Measurements from ENCODE around the gene PIAS1.
A peak's percentile ranks its signal among the peaks of the same experiment; 100 is the strongest.
"Not testable (repeated sequence)": the region's sequence is repeated elsewhere in the genome, so short reads cannot be mapped to it uniquely, and the experiment has no call there.

Gene PIAS1

GRCh38 chr15:68203486-68203885, 149.4 kb downstream of the PIAS1 start:
- no peak for DNase-seq (ENCODE audit: low read depth in 2 of 2)

GRCh38 chr15:68203956-68204355, 149.8 kb downstream of the PIAS1 start:
- no peak for DNase-seq (ENCODE audit: low read depth in 2 of 2)

- DNase-seq (ENCODE audit: low read depth in 2 of 2): no peak
Observed at GRCh38 chr15:68204361-68204760, 150.2 kb downstream of the PIAS1 start.

- DNase-seq (ENCODE audit: low read depth in 2 of 2): no peak
Observed at GRCh38 chr15:68204776-68205557, 150.9 kb downstream of the PIAS1 start, which contains the start of gene CALML4. TSS of gene CALML4 (minus strand) at chr15:68205332. CDS start at chr15:68205247, 85 bp downstream.

GRCh38 chr15:68205558-68205944, 151.4 kb downstream of the PIAS1 start:
- no peak for DNase-seq (ENCODE audit: low read depth in 2 of 2)

- no peak for DNase-seq (ENCODE audit: low read depth in 2 of 2)
Observed at GRCh38 chr15:68205954-68206539, 151.9 kb downstream of the PIAS1 start.

GRCh38 chr15:68206711-68207151, 152.6 kb downstream of the PIAS1 start:
- DNase-seq (ENCODE audit: low read depth in 2 of 2): no peak

GRCh38 chr15:68207176-68207935, 153.2 kb downstream of the PIAS1 start:
- DNase-seq (ENCODE audit: low read depth in 2 of 2): no peak

GRCh38 chr15:68208136-68208535, 154.0 kb downstream of the PIAS1 start:
- no peak for DNase-seq (ENCODE audit: low read depth in 2 of 2)

GRCh38 chr15:68208636-68209240, 154.6 kb downstream of the PIAS1 start:
- no peak for DNase-seq (ENCODE audit: low read depth in 2 of 2)

GRCh38 chr15:68209272-68209671, 155.2 kb downstream of the PIAS1 start:
- DNase-seq (ENCODE audit: low read depth in 2 of 2): no peak

GRCh38 chr15:68209735-68210408, 155.8 kb downstream of the PIAS1 start:
- no peak for DNase-seq (ENCODE audit: low read depth in 2 of 2)

GRCh38 chr15:68210409-68210756, 156.3 kb downstream of the PIAS1 start:
- no peak for DNase-seq (ENCODE audit: low read depth in 2 of 2)

GRCh38 chr15:68210821-68211655, 156.9 kb downstream of the PIAS1 start:
- DNase-seq (ENCODE audit: low read depth in 2 of 2): peak in 1 of 2 experiments; percentile 8

GRCh38 chr15:68211656-68212320, 157.7 kb downstream of the PIAS1 start:
- DNase-seq (ENCODE audit: low read depth in 2 of 2): no peak

- not testable (repeated sequence) for DNase-seq (ENCODE audit: low read depth in 2 of 2)
Observed at GRCh38 chr15:68213491-68213845, 159.4 kb downstream of the PIAS1 start.

- DNase-seq (ENCODE audit: low read depth in 2 of 2): no peak
Observed at GRCh38 chr15:68213991-68214837, 160.1 kb downstream of the PIAS1 start.

- DNase-seq (ENCODE audit: low read depth in 2 of 2): no peak
Observed at GRCh38 chr15:68214838-68215254, 160.7 kb downstream of the PIAS1 start.

GRCh38 chr15:68217341-68217740, 163.2 kb downstream of the PIAS1 start:
- DNase-seq (ENCODE audit: low read depth in 2 of 2): no peak
